Stimulated activated CD4-positive, alpha-beta T cell treated with anti-CD3 and anti-CD28 coated beads, Interleukin-1b, Interleukin-23, amount 100 ng/mL, for 1 hour (primary cell): Measurements from ENCODE around the gene GPRC5D.

Experiments used
- DNase-seq, 2 donors: peaks; one replicate each; pipeline ENCODE4 v3.0.0-alpha.2; 2020; ENCODE audit warnings: low read depth in 2 of 2

Gene GPRC5D

GRCh38 chr12:12936983-12937491, 14.9 kb downstream of the GPRC5D start:
- DNase-seq = no peak

- no peak for DNase-seq
These were observed 17.4 kb downstream of the GPRC5D start for GRCh38 chr12:12934556-12934955.

GRCh38 chr12:12933742-12934141, 18.2 kb downstream of the GPRC5D start:
- no peak for DNase-seq

- no peak for DNase-seq
These were observed 21.2 kb downstream of the GPRC5D start for GRCh38 chr12:12930633-12931219.

GRCh38 chr12:12929696-12930095, 22.3 kb downstream of the GPRC5D start:
- no peak for DNase-seq

GRCh38 chr12:12927211-12928079, 24.5 kb downstream of the GPRC5D start:
- DNase-seq = peak in 1 of 2 donors; percentile 25

- DNase-seq = no peak
These were observed 25.3 kb downstream of the GPRC5D start for GRCh38 chr12:12926571-12927071.

- no peak for DNase-seq
These were observed 26.6 kb downstream of the GPRC5D start for GRCh38 chr12:12925388-12925787.

GRCh38 chr12:12924169-12924568, 27.8 kb downstream of the GPRC5D start:
- DNase-seq = no peak

GRCh38 chr12:12922978-12923377, 29.0 kb downstream of the GPRC5D start:
- no peak for DNase-seq

GRCh38 chr12:12922191-12922616, 29.8 kb downstream of the GPRC5D start:
- no peak for DNase-seq

- no peak for DNase-seq
These were observed 32.1 kb downstream of the GPRC5D start for GRCh38 chr12:12919666-12920435.

GRCh38 chr12:12918781-12919389, 33.1 kb downstream of the GPRC5D start:
- no peak for DNase-seq

GRCh38 chr12:12917517-12917916, 34.5 kb downstream of the GPRC5D start:
- DNase-seq = no peak

GRCh38 chr12:12916135-12916944, 35.6 kb downstream of the GPRC5D start:
- peak; percentile 68 to 71 for DNase-seq

- DNase-seq = no peak
These were observed 36.3 kb downstream of the GPRC5D start for GRCh38 chr12:12915656-12916055.

GRCh38 chr12:12912711-12913110, 39.3 kb downstream of the GPRC5D start:
- no peak for DNase-seq

- DNase-seq = no peak
These were observed 42.0 kb downstream of the GPRC5D start for GRCh38 chr12:12909995-12910420.

- no peak for DNase-seq
These were observed 42.6 kb downstream of the GPRC5D start for GRCh38 chr12:12909228-12909994.

GRCh38 chr12:12908711-12909110, 43.3 kb downstream of the GPRC5D start:
- no peak for DNase-seq
